SK-N-SH (cell line): ENCODE data around the gene NTM. TPM values are rescaled to one million over a fixed set of nuclear protein-coding genes. Genes with fewer than 3 reads are reported as not detected.

Source experiments
- CTCF ChIA-PET: fragments of 300-600, 350-600 bp; formaldehyde crosslinking; extraction: SDS; loops from one replicate; lab custom pipeline; 2021; lab: Yijun Ruan, JAX
- POLR2A ChIA-PET: fragments of 350-600 bp; sonication (Branson Sonifier 250); formaldehyde crosslinking; extraction: SDS; loops from one replicate; lab custom pipeline; 2020; ENCODE audit warnings: antibody characterized with exemption, inconsistent platforms; lab: Yijun Ruan, JAX
- DNase-seq: peaks from one replicate; pipeline ENCODE4 v3.0.0; 2012
- H2AFZ ChIP-seq: fragments of 200-600 bp; sonication (generic); 2 replicates; pipeline ENCODE4 v1.8.1; 2016; ENCODE audit warnings: antibody characterized with exemption, mild to moderate bottlenecking, low read depth
- H3F3A ChIP-seq: fragments of 200-600 bp; sonication (generic); replicated peaks from 2 replicates; pipeline ENCODE3; 2016; ENCODE audit warnings: antibody characterized with exemption, mild to moderate bottlenecking; ENCODE audit not compliant: insufficient read depth
- H3K27ac ChIP-seq, 2 experiments: fragments of 200-500 bp in 1 of 2; fragments of 200-600 bp in 1 of 2; sonication (Bioruptor generic) in 1 of 2; sonication (generic), shearing (Covaris generic) in 1 of 2; 2 replicates each; pipeline versions ENCODE4 v1.5.1 to v1.6.1; 2014 to 2016; ENCODE audit warnings: low read depth in 2 of 2, inconsistent platforms in 1 of 2, low read length in 1 of 2, mild to moderate bottlenecking in 1 of 2, mixed read lengths in 1 of 2
- H3K27me3 ChIP-seq: fragments of 200-600 bp; sonication (generic), shearing (Covaris generic); 2 replicates; pipeline ENCODE4 v1.6.1; 2016; ENCODE audit warnings: mixed run types; ENCODE audit not compliant: insufficient read depth
- H3K36me3 ChIP-seq, 2 experiments: fragments of 200-500 bp in 1 of 2; fragments of 200-600 bp in 1 of 2; sonication (Bioruptor generic) in 1 of 2; sonication (generic) in 1 of 2; replicated peaks in 1 of 2; 2 replicates each; pipeline versions ENCODE3 to v1.5.1; 2014 to 2016; ENCODE audit warnings: low read length in 1 of 2, mild to moderate bottlenecking in 1 of 2; ENCODE audit not compliant: insufficient read depth in 2 of 2, control insufficient read depth in 1 of 2
- H3K4me1 ChIP-seq, 2 experiments: fragments of 200-500 bp in 1 of 2; fragments of 200-600 bp in 1 of 2; sonication (Bioruptor generic) in 1 of 2; sonication (generic), shearing (Covaris generic) in 1 of 2; 2 replicates each; pipeline versions ENCODE4 v1.5.1 to v1.6.1; 2014 to 2016; ENCODE audit warnings: low read depth in 1 of 2, low read length in 1 of 2, mixed run types in 1 of 2; ENCODE audit not compliant: insufficient read depth in 2 of 2, control insufficient read depth in 1 of 2
- H3K4me2 ChIP-seq: fragments of 200-600 bp; sonication (generic), shearing (Covaris generic); 2 replicates; pipeline ENCODE4 v1.6.1; 2017; ENCODE audit warnings: mixed run types
- H3K4me3 ChIP-seq, 2 experiments: fragments of 200-500 bp in 1 of 2; fragments of 200-600 bp in 1 of 2; sonication (Bioruptor generic) in 1 of 2; sonication (generic), shearing (Covaris generic) in 1 of 2; 2 replicates each; pipeline versions ENCODE4 v1.5.1 to v1.8.1; 2014 to 2016; ENCODE audit warnings: low read depth in 2 of 2, inconsistent platforms in 1 of 2, low read length in 1 of 2, mild to moderate bottlenecking in 1 of 2, mixed read lengths in 1 of 2, moderate library complexity in 1 of 2
- H3K79me2 ChIP-seq: fragments of 200-600 bp; sonication (generic); 2 replicates; pipeline ENCODE4 v1.8.1; 2017; ENCODE audit warnings: mild to moderate bottlenecking; ENCODE audit not compliant: insufficient read depth
- H3K9ac ChIP-seq: fragments of 200-600 bp; sonication (generic); 2 replicates; pipeline ENCODE4 v1.6.1; 2017; ENCODE audit warnings: mixed run types
- H3K9me2 ChIP-seq: fragments of 200-600 bp; sonication (generic); 2 replicates; pipeline ENCODE4 v1.6.1; 2017; ENCODE audit warnings: mixed run types
- H3K9me3 ChIP-seq: fragments of 200-600 bp; sonication (generic); 2 replicates; pipeline ENCODE4 v1.6.1; 2017; ENCODE audit warnings: mixed run types, mild to moderate bottlenecking, moderate library complexity
- H4K20me1 ChIP-seq: fragments of 200-600 bp; sonication (generic); 2 replicates; pipeline ENCODE4 v1.6.1; 2017; ENCODE audit warnings: mild to moderate bottlenecking, mixed run types; ENCODE audit not compliant: insufficient read depth
- EP300 ChIP-seq, 2 experiments: IDR thresholded peaks; 2 replicates each; pipeline versions ENCODE4 v1.4.0 to v1.6.1; 2012; ENCODE audit warnings: borderline replicate concordance in 1 of 2, low read depth in 1 of 2, low read length in 1 of 2
- EZH2phosphoT487 ChIP-seq: fragments of 200-600 bp; sonication (generic); IDR thresholded peaks from 2 replicates; pipeline ENCODE4 v1.6.1; 2017; ENCODE audit warnings: low read depth, mixed run types, mild to moderate bottlenecking, antibody characterized with exemption, moderate library complexity, borderline replicate concordance
- FOXM1 ChIP-seq: IDR thresholded peaks from 2 replicates; pipeline ENCODE4 v1.4.0; 2012; ENCODE audit warnings: low read depth, mild to moderate bottlenecking
- GATA2 ChIP-seq: sonication (generic); formaldehyde crosslinking; IDR thresholded peaks from 2 replicates; pipeline ENCODE4 v1.5.0; 2020; ENCODE audit warnings: mild to moderate bottlenecking, missing genetic modification reagents
- IRF3 ChIP-seq: fragments of 150-350 bp; IDR thresholded peaks from 2 replicates; pipeline ENCODE4 v1.6.1; 2016; ENCODE audit warnings: mild to moderate bottlenecking, low read depth, low read length
- JUND ChIP-seq: IDR thresholded peaks from 2 replicates; pipeline ENCODE4 v1.4.0; 2012
- MAX ChIP-seq: IDR thresholded peaks from 2 replicates; pipeline ENCODE4 v1.4.0; 2012; ENCODE audit warnings: low read depth
- MEF2A ChIP-seq: IDR thresholded peaks from 2 replicates; pipeline ENCODE4 v1.4.0; 2012; ENCODE audit warnings: low read depth, borderline replicate concordance
- NRF1 ChIP-seq: IDR thresholded peaks from 2 replicates; pipeline ENCODE4 v1.6.1; 2012; ENCODE audit warnings: low read depth, mild to moderate bottlenecking, low read length
- PBX3 ChIP-seq: IDR thresholded peaks from 2 replicates; pipeline ENCODE4; 2012
- RAD21 ChIP-seq: IDR thresholded peaks from 2 replicates; pipeline ENCODE4 v1.6.1; 2012; ENCODE audit warnings: mild to moderate bottlenecking, low read length
- RCOR1 ChIP-seq: fragments of 150-350 bp; IDR thresholded peaks from 2 replicates; pipeline ENCODE4 v1.6.1; 2017; ENCODE audit warnings: antibody characterized with exemption, low read length
- RXRA ChIP-seq: IDR thresholded peaks from 2 replicates; pipeline ENCODE4 v1.4.0; 2012; ENCODE audit warnings: low read depth, mild to moderate bottlenecking, borderline replicate concordance
- TCF12 ChIP-seq: IDR thresholded peaks from 2 replicates; pipeline ENCODE4 v1.4.0; 2012
- TEAD4 ChIP-seq: IDR thresholded peaks from 2 replicates; pipeline ENCODE4 v1.4.0; 2012; ENCODE audit warnings: mild to moderate bottlenecking, borderline replicate concordance; ENCODE audit not compliant: insufficient read depth
- YY1 ChIP-seq: IDR thresholded peaks from 2 replicates; pipeline ENCODE4 v1.4.0; 2012; ENCODE audit warnings: low read depth, mild to moderate bottlenecking
- WGBS: methylation state at CpG from one replicate; pipeline ENCODE4 v1.1.6; 2017; ENCODE audit warnings: low lambda C conversion rate; 5-methylcytosine and 5-hydroxymethylcytosine counted together
- polyA plus RNA-seq, 3 experiments: library from polyadenylated mRNA; depleted of rRNA; stranded (reverse); fragments of >200 nt; gene quantifications; 2 replicates each; pipeline ENCODE4 v1.2.3, GENCODE V29; 2012
- TF ChIP-seq, protein P1 (sequence below): IDR thresholded peaks from 2 replicates; pipeline ENCODE4 v1.4.0; 2012; ENCODE audit warnings: low read depth, borderline replicate concordance
- TF ChIP-seq, protein P2 (sequence below): IDR thresholded peaks from 2 replicates; pipeline ENCODE4 v1.6.1; 2012; ENCODE audit warnings: mild to moderate bottlenecking, low read depth, low read length, moderate library complexity

Gene NTM
- polyA plus RNA-seq, 1 of the 3 experiments (the other 2 are of a cell fraction): 20.0 TPM

- no peak overlapping the region for H3K4me3 ChIP-seq
- H3K9ac ChIP-seq: no peak overlapping the region
- H3K27ac ChIP-seq: no peak overlapping the region
- H3K36me3 ChIP-seq: no peaks in the 10 kb centered on the region
- H3K4me2 ChIP-seq: no peak overlapping the region
- no peak overlapping the region for H2AFZ ChIP-seq
- no peaks in the 10 kb centered on the region for H3K79me2 ChIP-seq
- DNase-seq: no peak
- H3K9me3 ChIP-seq: no peaks in the 10 kb centered on the region
- no peaks in the 10 kb centered on the region for H3F3A ChIP-seq
- ChIA-PET CTCF (no interaction called here), POLR2A (no interaction called here)
- no peaks in the 10 kb centered on the region for H4K20me1 ChIP-seq
- WGBS: 13% methylated on average over 5 of the region's 5 CpGs
- no peak for TF ChIP-seq GATA2 (CRISPR knock-in tag)
- TF ChIP-seq EZH2phosphoT487: no peak
- TF ChIP-seq MEF2A: no peak
- no peak for TF ChIP-seq NRF1
- TF ChIP-seq MAX: no peak
- no peak for TF ChIP-seq RXRA
- TF ChIP-seq RCOR1: no peak
- TF ChIP-seq IRF3: no peak
- no peak for TF ChIP-seq TCF12
- TF ChIP-seq, protein P1, sequence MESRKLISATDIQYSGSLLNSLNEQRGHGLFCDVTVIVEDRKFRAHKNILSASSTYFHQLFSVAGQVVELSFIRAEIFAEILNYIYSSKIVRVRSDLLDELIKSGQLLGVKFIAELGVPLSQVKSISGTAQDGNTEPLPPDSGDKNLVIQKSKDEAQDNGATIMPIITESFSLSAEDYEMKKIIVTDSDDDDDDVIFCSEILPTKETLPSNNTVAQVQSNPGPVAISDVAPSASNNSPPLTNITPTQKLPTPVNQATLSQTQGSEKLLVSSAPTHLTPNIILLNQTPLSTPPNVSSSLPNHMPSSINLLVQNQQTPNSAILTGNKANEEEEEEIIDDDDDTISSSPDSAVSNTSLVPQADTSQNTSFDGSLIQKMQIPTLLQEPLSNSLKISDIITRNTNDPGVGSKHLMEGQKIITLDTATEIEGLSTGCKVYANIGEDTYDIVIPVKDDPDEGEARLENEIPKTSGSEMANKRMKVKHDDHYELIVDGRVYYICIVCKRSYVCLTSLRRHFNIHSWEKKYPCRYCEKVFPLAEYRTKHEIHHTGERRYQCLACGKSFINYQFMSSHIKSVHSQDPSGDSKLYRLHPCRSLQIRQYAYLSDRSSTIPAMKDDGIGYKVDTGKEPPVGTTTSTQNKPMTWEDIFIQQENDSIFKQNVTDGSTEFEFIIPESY: no peak
- no peak for TF ChIP-seq YY1
- no peak for TF ChIP-seq TEAD4
- no peak for TF ChIP-seq JUND
- TF ChIP-seq FOXM1: no peak
- no peak for TF ChIP-seq EP300 (IDR thresholded peaks at IDR 0.05; ENCODE audit: borderline replicate concordance in 1 of 2, low read depth in 1 of 2, low read length in 1 of 2)
- TF ChIP-seq, protein P2, sequence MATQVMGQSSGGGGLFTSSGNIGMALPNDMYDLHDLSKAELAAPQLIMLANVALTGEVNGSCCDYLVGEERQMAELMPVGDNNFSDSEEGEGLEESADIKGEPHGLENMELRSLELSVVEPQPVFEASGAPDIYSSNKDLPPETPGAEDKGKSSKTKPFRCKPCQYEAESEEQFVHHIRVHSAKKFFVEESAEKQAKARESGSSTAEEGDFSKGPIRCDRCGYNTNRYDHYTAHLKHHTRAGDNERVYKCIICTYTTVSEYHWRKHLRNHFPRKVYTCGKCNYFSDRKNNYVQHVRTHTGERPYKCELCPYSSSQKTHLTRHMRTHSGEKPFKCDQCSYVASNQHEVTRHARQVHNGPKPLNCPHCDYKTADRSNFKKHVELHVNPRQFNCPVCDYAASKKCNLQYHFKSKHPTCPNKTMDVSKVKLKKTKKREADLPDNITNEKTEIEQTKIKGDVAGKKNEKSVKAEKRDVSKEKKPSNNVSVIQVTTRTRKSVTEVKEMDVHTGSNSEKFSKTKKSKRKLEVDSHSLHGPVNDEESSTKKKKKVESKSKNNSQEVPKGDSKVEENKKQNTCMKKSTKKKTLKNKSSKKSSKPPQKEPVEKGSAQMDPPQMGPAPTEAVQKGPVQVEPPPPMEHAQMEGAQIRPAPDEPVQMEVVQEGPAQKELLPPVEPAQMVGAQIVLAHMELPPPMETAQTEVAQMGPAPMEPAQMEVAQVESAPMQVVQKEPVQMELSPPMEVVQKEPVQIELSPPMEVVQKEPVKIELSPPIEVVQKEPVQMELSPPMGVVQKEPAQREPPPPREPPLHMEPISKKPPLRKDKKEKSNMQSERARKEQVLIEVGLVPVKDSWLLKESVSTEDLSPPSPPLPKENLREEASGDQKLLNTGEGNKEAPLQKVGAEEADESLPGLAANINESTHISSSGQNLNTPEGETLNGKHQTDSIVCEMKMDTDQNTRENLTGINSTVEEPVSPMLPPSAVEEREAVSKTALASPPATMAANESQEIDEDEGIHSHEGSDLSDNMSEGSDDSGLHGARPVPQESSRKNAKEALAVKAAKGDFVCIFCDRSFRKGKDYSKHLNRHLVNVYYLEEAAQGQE: no peak
- no peak for TF ChIP-seq PBX3
- TF ChIP-seq RAD21: no peak
- no peaks in the 10 kb centered on the region for H3K27me3 ChIP-seq
- H3K4me1 ChIP-seq: no peaks in the 10 kb centered on the region
- no peaks in the 10 kb centered on the region for H3K9me2 ChIP-seq
These were observed 247.8 kb downstream of the NTM start for GRCh38 chr11:131618201-131618600.
